Measurements from ENCODE around the gene METTL26. TPM values are rescaled to one million over a fixed set of nuclear protein-coding genes. Genes with fewer than 3 reads are reported as not detected.
A peak's percentile ranks its signal among the peaks of the same experiment; 100 is the strongest.

METTL26 gene
- total RNA-seq, 1 donor from 2014 or later = 53.5 TPM

DNA sequence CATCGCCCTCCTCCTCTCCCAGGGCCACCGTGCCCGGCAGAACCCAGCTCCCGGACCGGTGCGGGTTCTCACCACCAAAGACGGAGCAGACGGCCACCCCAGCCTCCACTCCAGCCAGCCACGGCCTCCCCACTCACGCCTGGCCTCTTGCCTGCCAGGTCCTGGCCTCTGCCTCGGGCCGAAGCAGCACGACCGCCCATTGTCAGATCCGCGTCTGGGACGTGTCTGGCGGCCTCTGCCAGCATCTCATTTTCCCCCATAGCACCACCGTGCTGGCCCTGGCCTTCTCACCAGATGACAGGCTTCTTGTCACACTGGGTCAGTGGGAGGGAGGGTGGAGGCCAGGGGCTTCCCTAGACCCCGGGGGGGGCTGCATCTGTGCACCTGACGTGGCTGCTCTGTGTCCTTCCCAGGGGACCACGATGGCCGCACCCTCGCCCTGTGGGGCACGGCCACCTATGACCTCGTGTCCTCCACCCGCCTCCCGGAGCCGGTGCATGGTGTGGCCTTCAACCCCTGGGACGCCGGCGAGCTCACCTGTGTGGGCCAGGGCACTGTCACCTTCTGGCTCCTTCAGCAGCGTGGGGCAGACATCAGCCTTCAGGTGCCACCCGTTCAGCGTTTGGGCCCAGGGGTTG lies 25.2 kb upstream of the METTL26 start:
- peaks cover 3% of the 10 kb centered on the region for H3K4me1 ChIP-seq
- no peaks in the 10 kb centered on the region for H3K9me3 ChIP-seq
- TF ChIP-seq CTCF (IDR thresholded peaks at IDR 0.05) = no peak
- intact Hi-C loops (cut with DNase I) = no loop called here
- ATAC-seq (no peak), DNase-seq (no peak)
- peak overlapping the region; percentile 68 for H3K27ac ChIP-seq
- no peaks in the 10 kb centered on the region for H3K27me3 ChIP-seq
- H3K36me3 ChIP-seq = no peaks in the 10 kb centered on the region
- H3K4me3 ChIP-seq = no peak overlapping the region

- H3K27ac ChIP-seq = peak overlapping the region; percentile 68
- no peaks in the 10 kb centered on the region for H3K9me3 ChIP-seq
- ATAC-seq (peak; percentile 91), DNase-seq (peak; percentile 97)
- no peak overlapping the region for H3K4me3 ChIP-seq
- H3K27me3 ChIP-seq = no peaks in the 10 kb centered on the region
- H3K36me3 ChIP-seq = no peaks in the 10 kb centered on the region
- peak; percentile 57 for TF ChIP-seq CTCF (IDR thresholded peaks at IDR 0.05)
- intact Hi-C loops (cut with DNase I) = no loop called here
- H3K4me1 ChIP-seq = peaks cover 3% of the 10 kb centered on the region
Measured at GRCh38 chr16:660459-661183, 24.5 kb upstream of the METTL26 start.

GRCh38 chr16:660132-660458 lies 24.0 kb upstream of the METTL26 start:
- intact Hi-C loops (cut with DNase I) = no loop called here
- Histone ChIP-seq H3K27ac (peak overlapping the region; percentile 26), H3K4me3 (no peak overlapping the region)

GRCh38 chr16:659618-660017 lies 23.5 kb upstream of the METTL26 start:
- TF ChIP-seq CTCF (IDR thresholded peaks at IDR 0.05) = no peak
- Histone ChIP-seq H3K4me1 (peaks cover 3% of the 10 kb centered on the region), H3K27ac (no peak overlapping the region), H3K9me3 (no peaks in the 10 kb centered on the region), H3K36me3 (no peaks in the 10 kb centered on the region), H3K4me3 (no peak overlapping the region), H3K27me3 (no peaks in the 10 kb centered on the region)
- ATAC-seq (no peak), DNase-seq (no peak)
- intact Hi-C loops (cut with DNase I) = no loop called here

More at GRCh38 chr16:660132-660458, 24.0 kb upstream of the METTL26 start:
- Histone ChIP-seq H3K9me3 (no peaks in the 10 kb centered on the region), H3K27me3 (no peaks in the 10 kb centered on the region), H3K36me3 (no peaks in the 10 kb centered on the region), H3K4me1 (peaks cover 3% of the 10 kb centered on the region)
- DNase-seq (no peak), ATAC-seq (no peak)
- TF ChIP-seq CTCF (IDR thresholded peaks at IDR 0.05) = no peak

GRCh38 chr16:658679-659571 lies 22.8 kb upstream of the METTL26 start:
- Histone ChIP-seq H3K9me3 (no peaks in the 10 kb centered on the region), H3K4me1 (peaks cover 3% of the 10 kb centered on the region), H3K27me3 (no peaks in the 10 kb centered on the region), H3K4me3 (no peak overlapping the region), H3K36me3 (no peaks in the 10 kb centered on the region), H3K27ac (no peak overlapping the region)
- no peak for TF ChIP-seq CTCF (IDR thresholded peaks at IDR 0.05)
- DNase-seq (no peak), ATAC-seq (no peak)
- intact Hi-C loops (cut with DNase I) = no loop called here

All from upper lobe of right lung (tissue), 1 donor.